ENCODE measurements around the gene STXBP6. TPM values are rescaled to one million over a fixed set of nuclear protein-coding genes. Genes with fewer than 3 reads are reported as not detected.

Gene STXBP6
- total RNA-seq, 1 experiment from 2014 or later, result 0.27 TPM

DNA sequence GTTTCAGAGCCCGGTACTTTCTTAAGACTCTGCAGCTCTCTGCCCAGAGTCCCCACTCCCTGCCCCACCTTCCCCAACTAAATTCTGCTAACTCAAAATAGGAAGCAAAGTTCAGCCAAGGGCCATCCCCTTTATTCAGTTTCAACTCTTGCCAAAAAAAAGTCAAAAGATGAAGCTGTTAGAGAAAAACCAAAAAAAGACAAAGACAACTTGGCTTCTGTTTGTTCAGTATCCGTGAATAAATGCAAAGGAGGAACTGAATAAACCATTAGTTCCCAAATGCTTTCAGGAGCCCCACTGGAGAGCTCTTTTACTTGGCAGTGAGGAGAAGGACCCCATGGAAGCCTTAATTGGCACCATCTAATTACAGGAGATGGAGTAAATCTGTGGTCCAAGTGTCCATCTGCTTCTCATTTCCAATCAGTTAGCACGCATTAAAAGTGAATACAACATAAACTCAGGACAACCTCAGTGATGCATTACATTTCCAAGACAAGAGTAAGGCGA is 260.5 kb downstream of the STXBP6 start (continued):
- TF ChIP-seq, protein P1, sequence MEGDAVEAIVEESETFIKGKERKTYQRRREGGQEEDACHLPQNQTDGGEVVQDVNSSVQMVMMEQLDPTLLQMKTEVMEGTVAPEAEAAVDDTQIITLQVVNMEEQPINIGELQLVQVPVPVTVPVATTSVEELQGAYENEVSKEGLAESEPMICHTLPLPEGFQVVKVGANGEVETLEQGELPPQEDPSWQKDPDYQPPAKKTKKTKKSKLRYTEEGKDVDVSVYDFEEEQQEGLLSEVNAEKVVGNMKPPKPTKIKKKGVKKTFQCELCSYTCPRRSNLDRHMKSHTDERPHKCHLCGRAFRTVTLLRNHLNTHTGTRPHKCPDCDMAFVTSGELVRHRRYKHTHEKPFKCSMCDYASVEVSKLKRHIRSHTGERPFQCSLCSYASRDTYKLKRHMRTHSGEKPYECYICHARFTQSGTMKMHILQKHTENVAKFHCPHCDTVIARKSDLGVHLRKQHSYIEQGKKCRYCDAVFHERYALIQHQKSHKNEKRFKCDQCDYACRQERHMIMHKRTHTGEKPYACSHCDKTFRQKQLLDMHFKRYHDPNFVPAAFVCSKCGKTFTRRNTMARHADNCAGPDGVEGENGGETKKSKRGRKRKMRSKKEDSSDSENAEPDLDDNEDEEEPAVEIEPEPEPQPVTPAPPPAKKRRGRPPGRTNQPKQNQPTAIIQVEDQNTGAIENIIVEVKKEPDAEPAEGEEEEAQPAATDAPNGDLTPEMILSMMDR (IDR thresholded peaks at IDR 0.05 in 2 of 3, conservative IDR thresholded peaks at IDR 0.05 in 1 of 3; ENCODE audit: borderline replicate concordance in 1 of 3, insufficient read depth in 1 of 3, low read depth in 2 of 3, low read length in 2 of 3), result no peak
- TF ChIP-seq ELF1 (IDR thresholded peaks at IDR 0.05; ENCODE audit: borderline replicate concordance, low read depth) (no peak), SIN3A (IDR thresholded peaks at IDR 0.05; ENCODE audit: low read depth) (no peak), CBX3 (IDR thresholded peaks at IDR 0.05; ENCODE audit: low read depth) (no peak), RAD21 (IDR thresholded peaks at IDR 0.05; ENCODE audit: low read depth) (no peak), ZNF274 (IDR thresholded peaks at IDR 0.05; ENCODE audit: low read depth, low read length) (no peak)
- TF ChIP-seq, protein P2, sequence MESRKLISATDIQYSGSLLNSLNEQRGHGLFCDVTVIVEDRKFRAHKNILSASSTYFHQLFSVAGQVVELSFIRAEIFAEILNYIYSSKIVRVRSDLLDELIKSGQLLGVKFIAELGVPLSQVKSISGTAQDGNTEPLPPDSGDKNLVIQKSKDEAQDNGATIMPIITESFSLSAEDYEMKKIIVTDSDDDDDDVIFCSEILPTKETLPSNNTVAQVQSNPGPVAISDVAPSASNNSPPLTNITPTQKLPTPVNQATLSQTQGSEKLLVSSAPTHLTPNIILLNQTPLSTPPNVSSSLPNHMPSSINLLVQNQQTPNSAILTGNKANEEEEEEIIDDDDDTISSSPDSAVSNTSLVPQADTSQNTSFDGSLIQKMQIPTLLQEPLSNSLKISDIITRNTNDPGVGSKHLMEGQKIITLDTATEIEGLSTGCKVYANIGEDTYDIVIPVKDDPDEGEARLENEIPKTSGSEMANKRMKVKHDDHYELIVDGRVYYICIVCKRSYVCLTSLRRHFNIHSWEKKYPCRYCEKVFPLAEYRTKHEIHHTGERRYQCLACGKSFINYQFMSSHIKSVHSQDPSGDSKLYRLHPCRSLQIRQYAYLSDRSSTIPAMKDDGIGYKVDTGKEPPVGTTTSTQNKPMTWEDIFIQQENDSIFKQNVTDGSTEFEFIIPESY (IDR thresholded peaks at IDR 0.05; ENCODE audit: extremely low read depth, insufficient replicate concordance, low read length), result no peak

GRCh38 chr14:24785698-24786097 is 264.2 kb downstream of the STXBP6 start:
- Histone ChIP-seq H4K20me1 (ENCODE audit: insufficient read depth) (no peaks in the 10 kb centered on the region), H3K9ac (ENCODE audit: low read length) (no peak overlapping the region), H3K9me2 (ENCODE audit: insufficient read depth) (no peaks in the 10 kb centered on the region), H2AFZ (ENCODE audit: low read depth, low read length, poor library complexity, severe bottlenecking) (no peak overlapping the region), H3K4me3 (replicated peaks in 1 of 2; ENCODE audit: low read depth in 1 of 2, low read length in 2 of 2) (no peak overlapping the region), H3K36me3 (ENCODE audit: control insufficient read depth in 1 of 2, insufficient read depth in 2 of 2, low read length in 2 of 2) (no peaks in the 10 kb centered on the region), H3K79me2 (ENCODE audit: insufficient read depth, low read length) (no peaks in the 10 kb centered on the region), H3K27ac (ENCODE audit: low read depth, low read length) (no peak overlapping the region), H3K9me3 (ENCODE audit: control insufficient read depth in 1 of 2, insufficient read depth in 1 of 2, low read depth in 1 of 2, low read length in 2 of 2) (peaks cover 0 to 5% of the 10 kb centered on the region in 2 experiments; a peak in 1 of 4 replicates), H3K4me1 (ENCODE audit: control insufficient read depth in 1 of 2, insufficient read depth in 2 of 2, low read length in 2 of 2) (no peaks in the 10 kb centered on the region), H3K4me2 (ENCODE audit: low read length) (no peak overlapping the region), H3K27me3 (ENCODE audit: insufficient read depth, low read length) (no peaks in the 10 kb centered on the region)
- TF ChIP-seq EGR1 (IDR thresholded peaks at IDR 0.05; ENCODE audit: low read depth) (no peak), ELF1 (IDR thresholded peaks at IDR 0.05; ENCODE audit: borderline replicate concordance, low read depth) (no peak), ZFX (IDR thresholded peaks at IDR 0.05) (no peak), MAX (IDR thresholded peaks at IDR 0.05) (no peak), TCF7L2 (IDR thresholded peaks at IDR 0.05; ENCODE audit: borderline replicate concordance, extremely low read depth, insufficient read depth, insufficient read length) (no peak), RAD21 (IDR thresholded peaks at IDR 0.05; ENCODE audit: low read depth) (no peak)
- ATAC-seq (no peak), DNase-seq (ENCODE audit: low read depth, low spot score) (no peak)
- RAD21 ChIA-PET (ENCODE audit: low non-redundant PET in 1 of 2, low total read pairs in 2 of 2, uncharacterized antibody in 2 of 2, unreplicated experiment in 2 of 2), result no interaction called here
- no TSS peak for BruUV-seq (replicated peaks)
- intact Hi-C loops (cut with micrococcal nuclease), result no loop called here
- POLR2A ChIA-PET, result no interaction called here
- CTCF ChIA-PET, result no interaction called here

All from HCT116 (cell line).